Measurements from ENCODE around the gene MDN1.

Gene MDN1

GRCh38 chr6:89807581-89807980, 12.0 kb downstream of the MDN1 start:
- no peak for TF ChIP-seq CTCF (IDR thresholded peaks at IDR 0.05; ENCODE audit: borderline replicate concordance, insufficient read depth, low read depth, low read length)
- no peak overlapping the region for H3K4me3 ChIP-seq (ENCODE audit: low read depth, low read length)

GRCh38 chr6:89805814-89806371, 13.7 kb downstream of the MDN1 start:
- H3K4me3 ChIP-seq (ENCODE audit: low read depth, low read length): no peak overlapping the region

GRCh38 chr6:89803271-89803670, 16.3 kb downstream of the MDN1 start:
- no peak overlapping the region for H3K4me3 ChIP-seq (ENCODE audit: low read depth, low read length)
- no peak for TF ChIP-seq CTCF (IDR thresholded peaks at IDR 0.05; ENCODE audit: borderline replicate concordance, insufficient read depth, low read depth, low read length)

More at GRCh38 chr6:89805814-89806371, 13.7 kb downstream of the MDN1 start:
- TF ChIP-seq CTCF (IDR thresholded peaks at IDR 0.05; ENCODE audit: borderline replicate concordance, insufficient read depth, low read depth, low read length): no peak

GRCh38 chr6:89799756-89800155, 19.8 kb downstream of the MDN1 start:
- H3K4me3 ChIP-seq (ENCODE audit: low read depth, low read length): no peak overlapping the region
- TF ChIP-seq CTCF (IDR thresholded peaks at IDR 0.05; ENCODE audit: borderline replicate concordance, insufficient read depth, low read depth, low read length): no peak

- TF ChIP-seq CTCF (IDR thresholded peaks at IDR 0.05; ENCODE audit: borderline replicate concordance, insufficient read depth, low read depth, low read length): no peak
Observed at GRCh38 chr6:89799096-89799495, 20.5 kb downstream of the MDN1 start.

GRCh38 chr6:89797317-89797716, 22.3 kb downstream of the MDN1 start:
- TF ChIP-seq CTCF (IDR thresholded peaks at IDR 0.05; ENCODE audit: borderline replicate concordance, insufficient read depth, low read depth, low read length): no peak
- no peak overlapping the region for H3K4me3 ChIP-seq (ENCODE audit: low read depth, low read length)

More at GRCh38 chr6:89799096-89799495, 20.5 kb downstream of the MDN1 start:
- no peak overlapping the region for H3K4me3 ChIP-seq (ENCODE audit: low read depth, low read length)

- H3K4me3 ChIP-seq (ENCODE audit: low read depth, low read length): no peak overlapping the region
- no peak for TF ChIP-seq CTCF (IDR thresholded peaks at IDR 0.05; ENCODE audit: borderline replicate concordance, insufficient read depth, low read depth, low read length)
Observed at GRCh38 chr6:89794324-89794723, 25.3 kb downstream of the MDN1 start.
